Measurements from ENCODE around the gene ZNF324. TPM values are rescaled to one million over a fixed set of nuclear protein-coding genes. Genes with fewer than 3 reads are reported as not detected.
"Not testable (repeated sequence)": the region's sequence is repeated elsewhere in the genome, so short reads cannot be mapped to it uniquely, and the experiment has no call there.

ZNF324 gene
- total and polyA plus RNA-seq, 3 donors from 2014 or later: 7.8 to 24.8 (median 23.2) TPM

GRCh38 chr19:58479736-58480480 is 13.0 kb downstream of the ZNF324 start:
- Histone ChIP-seq H3K9me3 (no peaks in the 10 kb centered on the region), H3K27me3 (no peaks in the 10 kb centered on the region), H3K4me1 (peaks cover 14% of the 10 kb centered on the region), H3K36me3 (ENCODE audit: low read depth, missing control alignments) (no peaks in the 10 kb centered on the region), H3K4me3 (no peak overlapping the region), H3K27ac (no peak overlapping the region)
- 95% methylated on average over 25 of the region's 28 CpGs; no CpG with 5 or more reads in 1 of the 2 donors for WGBS, 2 donors
- no peak for TF ChIP-seq CTCF (IDR thresholded peaks at IDR 0.05)
- TF ChIP-seq POLR2A (IDR thresholded peaks at IDR 0.05): no peak
- DNase-seq: no peak
- intact Hi-C loops (cut with DNase I; ENCODE audit: low total_unique reads): no loop called here

GRCh38 chr19:58480481-58480830 is 13.6 kb downstream of the ZNF324 start:
- 91 to 93% methylated on average over 11 to 20 of the region's 20 CpGs for WGBS, 2 donors
- H3K27me3 ChIP-seq: no peaks in the 10 kb centered on the region
- H3K4me3 ChIP-seq: no peak overlapping the region
- intact Hi-C loops (cut with DNase I; ENCODE audit: low total_unique reads): no loop called here
- no peaks in the 10 kb centered on the region for H3K9me3 ChIP-seq
- no peak for DNase-seq
- TF ChIP-seq CTCF (IDR thresholded peaks at IDR 0.05) (no peak), POLR2A (IDR thresholded peaks at IDR 0.05) (no peak)
- no peak overlapping the region for H3K27ac ChIP-seq
- H3K4me1 ChIP-seq: peaks cover 9% of the 10 kb centered on the region
- H3K36me3 ChIP-seq (ENCODE audit: low read depth, missing control alignments): no peaks in the 10 kb centered on the region

GRCh38 chr19:58480831-58481230 is 14.0 kb downstream of the ZNF324 start:
- no peak for DNase-seq
- H3K27me3 ChIP-seq: no peaks in the 10 kb centered on the region
- WGBS, 2 donors: 82 to 89% methylated on average over 2 of the region's 2 CpGs

GRCh38 chr19:58482372-58482771 is 15.5 kb downstream of the ZNF324 start:
- no peaks in the 10 kb centered on the region for H3K36me3 ChIP-seq (ENCODE audit: low read depth, missing control alignments)
- TF ChIP-seq POLR2A (IDR thresholded peaks at IDR 0.05): no peak
- no peaks in the 10 kb centered on the region for H3K4me1 ChIP-seq
- intact Hi-C loops (cut with DNase I; ENCODE audit: low total_unique reads): no loop called here
- 86 to 91% methylated on average over 5 to 7 of the region's 7 CpGs for WGBS, 2 donors
- DNase-seq: no peak
- no peaks in the 10 kb centered on the region for H3K9me3 ChIP-seq
- no peak overlapping the region for H3K27ac ChIP-seq
- no peaks in the 10 kb centered on the region for H3K27me3 ChIP-seq
- H3K4me3 ChIP-seq: no peak overlapping the region

More at GRCh38 chr19:58480831-58481230, 14.0 kb downstream of the ZNF324 start:
- Histone ChIP-seq H3K4me3 (no peak overlapping the region), H3K27ac (no peak overlapping the region), H3K9me3 (no peaks in the 10 kb centered on the region), H3K4me1 (peaks cover 9% of the 10 kb centered on the region), H3K36me3 (ENCODE audit: low read depth, missing control alignments) (no peaks in the 10 kb centered on the region)
- TF ChIP-seq POLR2A (IDR thresholded peaks at IDR 0.05) (no peak), CTCF (IDR thresholded peaks at IDR 0.05) (no peak)
- intact Hi-C loops (cut with DNase I; ENCODE audit: low total_unique reads): no loop called here

- TF ChIP-seq POLR2A (IDR thresholded peaks at IDR 0.05) (no peak), CTCF (IDR thresholded peaks at IDR 0.05) (no peak)
- no peaks in the 10 kb centered on the region for H3K4me1 ChIP-seq
- 85 to 95% methylated on average over 2 of the region's 2 CpGs for WGBS, 2 donors
- no peak overlapping the region for H3K27ac ChIP-seq
- H3K36me3 ChIP-seq (ENCODE audit: low read depth, missing control alignments): no peaks in the 10 kb centered on the region
- H3K4me3 ChIP-seq: no peak overlapping the region
- no peak for DNase-seq
- intact Hi-C loops (cut with DNase I; ENCODE audit: low total_unique reads): no loop called here
- no peaks in the 10 kb centered on the region for H3K9me3 ChIP-seq
- H3K27me3 ChIP-seq: no peaks in the 10 kb centered on the region
These were observed 16.9 kb downstream of the ZNF324 start for GRCh38 chr19:58483776-58484175.

- H3K27me3 ChIP-seq; H3K4me1 ChIP-seq; H3K4me3 ChIP-seq; intact Hi-C loops (cut with DNase I; ENCODE audit: low total_unique reads); H3K9me3 ChIP-seq; H3K36me3 ChIP-seq (ENCODE audit: low read depth, missing control alignments); DNase-seq; H3K27ac ChIP-seq: not testable (repeated sequence)
- WGBS, 2 donors: 95 to 97% methylated on average over 5 of the region's 5 CpGs
These were observed 17.5 kb downstream of the ZNF324 start for GRCh38 chr19:58484349-58484748.
